HG02678 (cell line): ENCODE results near the gene TRAF3IP3.
"Not testable (repeated sequence)": the region's sequence is repeated elsewhere in the genome, so short reads cannot be mapped to it uniquely, and the experiment has no call there.

Source experiments
- ATAC-seq: cut with Tn5 transposase; IDR thresholded peaks from one replicate; pipeline ENCODE4 v1.9.1; 2021; ENCODE audit warnings: mild to moderate bottlenecking, moderate library complexity; ENCODE audit not compliant: unreplicated experiment

TRAF3IP3 gene

DNA sequence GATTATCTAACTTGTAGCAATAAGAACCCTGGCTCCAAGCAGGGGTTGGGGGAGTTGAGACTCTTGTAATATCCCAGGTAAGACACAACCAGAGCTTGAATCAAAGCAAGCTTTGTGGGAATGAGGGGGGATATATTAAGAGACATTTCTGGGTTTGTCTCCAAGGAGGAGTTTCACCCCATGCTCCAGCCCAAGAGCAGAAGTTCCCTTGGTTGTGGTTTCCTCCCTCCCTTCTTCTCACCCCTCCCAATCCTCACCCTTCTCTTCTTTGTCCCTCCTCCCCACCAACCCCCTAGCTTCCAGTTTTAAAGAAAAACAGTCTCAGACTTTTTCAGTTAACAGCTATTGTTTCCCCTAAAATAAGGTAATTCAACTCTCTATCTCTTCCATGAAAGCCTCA, 11.9 kb downstream of the TRAF3IP3 start:
- ATAC-seq: no peak

DNA sequence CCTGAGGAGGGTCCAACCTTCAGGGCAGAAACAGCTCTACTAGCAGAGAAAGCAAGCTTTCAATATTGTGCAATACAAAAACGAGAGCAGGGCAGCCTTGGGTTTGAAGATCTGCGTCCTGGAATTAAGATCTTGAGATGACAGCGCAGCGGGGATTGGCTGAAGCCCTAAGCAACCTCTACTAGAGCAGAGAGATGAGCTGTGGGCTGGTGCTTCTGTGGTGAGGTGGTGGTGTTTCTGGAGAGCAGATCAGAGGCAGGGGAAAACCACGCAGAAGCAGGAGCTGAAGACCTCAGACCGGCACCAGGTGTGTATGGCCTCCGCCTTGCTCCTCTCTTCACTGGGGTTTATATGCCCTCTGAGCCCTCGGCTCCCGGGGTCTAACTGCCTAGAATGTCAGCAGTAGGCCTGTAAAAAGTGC, 12.5 kb downstream of the TRAF3IP3 start:
- ATAC-seq: peak; percentile 85

DNA sequence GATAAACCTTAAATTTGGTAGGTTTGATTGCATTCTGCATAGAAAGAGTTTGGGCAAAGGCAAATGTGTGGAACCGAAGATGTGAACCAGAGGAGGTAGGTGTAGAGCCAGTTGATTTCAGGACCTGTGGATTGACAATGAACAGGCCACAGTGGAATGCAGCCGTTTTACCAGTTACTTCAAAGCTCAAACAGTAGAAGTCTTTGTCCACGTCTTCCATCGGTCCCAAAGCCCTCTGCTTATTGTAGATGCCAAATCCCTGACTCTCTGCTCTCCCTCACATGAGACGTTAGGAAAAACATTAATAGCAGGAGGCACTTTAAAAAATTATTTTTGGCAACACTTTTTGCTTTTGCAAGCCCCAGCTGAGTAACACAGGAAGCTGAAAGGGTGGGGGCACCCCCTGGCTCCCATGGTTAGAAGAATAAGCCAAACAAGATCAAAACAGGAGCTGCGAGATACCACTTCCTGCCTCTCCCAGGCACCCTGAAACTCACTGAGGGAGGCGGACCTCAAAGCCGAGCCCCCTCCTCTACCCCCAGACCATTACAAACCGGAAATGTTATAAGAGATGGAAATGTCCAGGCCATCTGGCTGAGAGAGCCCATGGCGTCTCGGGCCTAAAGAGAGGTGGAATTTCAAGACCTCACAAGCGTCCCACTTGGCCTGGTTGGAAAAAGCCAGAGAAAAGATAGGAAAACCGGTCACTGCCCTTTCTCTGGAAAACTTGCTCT, 13.5 kb downstream of the TRAF3IP3 start:
- peak; percentile 69 for ATAC-seq

DNA sequence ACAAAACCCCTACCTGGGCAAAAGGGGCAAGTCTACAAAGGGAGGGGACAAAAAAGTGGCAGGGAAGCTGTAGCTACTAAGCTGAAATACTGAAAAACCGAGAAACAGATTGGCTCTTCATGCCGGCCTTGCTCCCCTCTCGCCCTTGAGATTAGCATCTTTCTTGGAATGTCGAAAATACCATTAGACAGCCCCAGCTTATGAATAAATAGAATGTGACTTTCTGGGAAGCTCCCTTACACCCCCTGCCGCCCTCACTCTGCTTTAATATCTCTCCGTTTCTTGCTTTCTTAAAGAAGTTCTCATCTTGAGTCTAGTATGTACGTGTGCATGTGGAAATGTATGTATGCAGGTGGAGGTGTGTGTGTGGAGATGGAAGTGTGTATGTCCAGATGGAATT, 14.1 kb downstream of the TRAF3IP3 start:
- ATAC-seq: no peak

DNA sequence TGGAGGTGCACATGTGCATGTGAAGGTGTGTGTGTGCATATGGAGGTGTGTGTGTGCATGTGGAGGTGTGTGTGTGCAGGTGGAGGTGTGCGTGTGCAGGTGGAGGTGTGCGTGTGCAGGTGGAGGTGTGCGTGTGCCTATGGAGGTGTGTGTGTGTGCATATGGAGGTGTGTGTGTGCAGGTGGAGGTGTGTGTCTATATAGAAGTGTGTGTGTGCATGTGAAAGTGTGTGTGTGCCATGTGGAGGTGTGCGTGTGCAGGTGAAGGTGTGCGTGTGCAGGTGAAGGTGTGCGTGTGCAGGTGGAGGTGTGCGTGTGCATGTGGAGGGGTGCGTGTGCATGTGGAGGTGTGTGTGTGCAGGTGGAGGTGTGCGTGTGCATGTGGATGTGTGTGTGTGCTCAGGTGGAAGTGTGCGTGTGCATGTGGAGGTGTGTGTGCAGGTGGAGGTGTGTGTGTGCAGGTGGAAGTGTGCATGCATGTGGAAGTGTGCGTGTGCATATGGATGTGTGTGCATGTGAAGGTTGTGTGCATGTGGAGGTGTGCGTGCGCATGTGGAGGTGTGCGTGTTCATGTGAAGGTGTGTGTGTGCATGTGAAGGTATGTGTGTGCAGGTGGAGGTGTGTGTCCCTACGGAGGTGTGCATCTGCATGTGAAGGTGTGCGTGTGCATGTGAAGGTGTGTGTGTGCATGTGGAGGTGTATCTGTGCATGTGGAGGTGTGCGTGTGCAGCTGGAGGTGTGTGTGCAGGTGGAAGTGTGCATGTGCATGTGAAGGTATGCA, 15.0 kb downstream of the TRAF3IP3 start:
- ATAC-seq: no peak

DNA sequence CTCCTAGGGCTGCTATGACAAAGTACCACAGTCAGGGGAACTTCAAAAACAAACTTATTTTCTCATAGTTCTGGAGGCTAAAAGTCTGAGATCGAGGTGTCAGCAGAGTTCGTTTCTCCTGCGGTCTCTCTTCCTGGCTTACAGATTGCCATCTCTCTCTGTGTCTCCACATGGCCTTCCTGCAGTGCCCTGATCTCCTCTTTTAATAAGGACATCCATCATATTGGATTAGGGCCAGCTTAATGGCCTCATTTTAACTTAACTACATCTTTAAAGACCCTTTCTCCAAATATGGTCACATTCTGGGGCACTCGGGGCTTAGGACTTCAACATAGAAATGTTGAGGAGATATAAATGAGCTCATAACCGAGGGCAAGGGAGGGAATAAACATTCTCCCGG, 16.3 kb downstream of the TRAF3IP3 start:
- ATAC-seq: no peak

DNA sequence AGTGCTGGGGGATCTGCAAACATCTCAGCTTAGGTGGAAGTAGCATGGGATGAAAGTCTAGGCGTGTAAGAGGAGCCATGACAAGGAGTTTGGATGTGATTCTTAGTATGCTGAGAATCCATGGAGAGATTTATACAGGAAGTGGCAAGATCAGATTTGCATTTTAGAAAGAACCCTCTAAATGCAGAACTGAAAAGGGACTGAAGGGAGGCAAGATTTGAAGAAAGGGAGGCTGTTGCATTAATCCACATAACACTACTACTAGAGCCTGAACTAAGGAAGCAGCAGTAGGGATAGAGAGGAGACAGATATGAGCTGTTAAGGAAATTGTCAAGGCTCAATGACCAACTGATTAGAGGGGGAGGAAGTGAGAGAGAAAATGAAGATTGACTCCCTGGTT, 18.7 kb downstream of the TRAF3IP3 start:
- ATAC-seq: no peak

DNA sequence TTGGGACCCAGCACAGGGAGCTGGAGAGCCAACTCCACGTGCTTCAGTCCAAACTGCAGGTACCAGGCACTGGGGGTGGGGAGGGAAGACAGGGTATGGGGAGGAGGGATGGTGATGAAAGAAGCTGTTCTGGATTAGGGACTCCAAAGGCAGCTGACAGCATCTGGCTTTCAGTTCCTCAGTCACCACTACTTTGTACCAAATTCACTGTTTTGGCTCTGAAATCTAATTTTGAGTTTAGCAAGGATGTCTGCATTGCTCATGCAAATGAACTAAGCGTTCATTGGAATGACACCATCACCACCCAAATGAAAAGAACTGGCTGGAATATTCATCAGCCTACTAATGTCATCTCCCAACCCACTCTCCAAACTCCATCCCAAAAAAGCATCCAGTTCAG, 19.8 kb downstream of the TRAF3IP3 start:
- ATAC-seq: no peak

DNA sequence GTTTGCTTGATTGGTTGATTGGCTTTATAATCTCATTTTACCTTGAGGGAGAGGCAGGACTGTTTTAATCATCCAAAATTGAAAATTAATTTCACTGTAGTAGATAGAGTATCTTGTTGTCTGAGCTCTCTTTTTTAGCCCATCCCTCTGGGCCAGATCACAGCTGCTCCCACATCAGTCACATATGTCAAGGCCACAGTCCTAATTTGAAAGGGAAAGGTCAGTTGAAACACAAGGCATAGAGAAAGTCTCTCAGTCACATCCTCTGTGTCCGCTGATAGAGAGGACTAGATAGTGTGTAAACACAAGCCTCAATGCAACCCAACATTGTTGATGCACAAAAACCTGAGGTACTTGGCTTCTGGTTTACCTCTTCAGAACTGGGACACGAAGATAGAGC, 21.7 kb downstream of the TRAF3IP3 start:
- ATAC-seq: no peak

DNA sequence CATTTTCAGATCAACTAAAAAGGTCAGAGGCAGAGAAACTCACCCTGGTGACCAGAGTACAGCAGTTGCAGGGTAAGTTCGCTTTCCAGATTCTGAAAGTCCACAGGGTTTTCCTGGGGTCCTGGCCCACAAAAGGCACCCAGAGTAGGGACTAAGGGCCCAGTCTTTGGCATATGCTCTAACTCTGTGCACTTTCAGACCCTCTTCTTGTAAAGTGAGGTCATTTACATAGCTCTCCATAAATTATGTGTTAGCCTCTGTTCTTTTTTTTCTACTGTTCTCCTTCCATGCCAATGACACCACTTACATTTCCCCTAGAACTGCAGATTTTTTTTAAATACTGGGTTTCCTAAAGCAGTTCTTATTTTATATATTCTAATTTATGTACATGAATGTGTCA, 22.2 kb downstream of the TRAF3IP3 start:
- ATAC-seq: no peak

DNA sequence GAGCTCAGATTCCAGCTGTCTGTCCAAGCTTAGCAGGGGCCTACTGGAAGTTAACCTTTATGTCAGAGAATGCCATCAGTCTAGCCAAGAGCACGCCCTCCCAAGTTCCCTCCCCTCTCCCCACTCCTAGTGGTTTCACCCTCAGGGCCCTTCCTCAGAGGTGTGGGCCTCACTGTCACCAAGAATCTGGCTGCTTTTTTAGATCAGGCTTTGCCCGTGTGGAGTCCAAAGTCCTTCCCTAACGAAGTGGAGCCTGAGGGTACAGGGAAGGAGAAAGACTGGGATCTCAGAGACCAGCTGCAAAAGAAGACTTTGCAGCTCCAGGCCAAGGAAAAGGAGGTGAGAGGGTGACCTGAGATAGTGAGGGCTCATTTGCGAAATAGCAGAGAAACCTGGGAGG, 24.4 kb downstream of the TRAF3IP3 start:
- ATAC-seq: no peak

DNA sequence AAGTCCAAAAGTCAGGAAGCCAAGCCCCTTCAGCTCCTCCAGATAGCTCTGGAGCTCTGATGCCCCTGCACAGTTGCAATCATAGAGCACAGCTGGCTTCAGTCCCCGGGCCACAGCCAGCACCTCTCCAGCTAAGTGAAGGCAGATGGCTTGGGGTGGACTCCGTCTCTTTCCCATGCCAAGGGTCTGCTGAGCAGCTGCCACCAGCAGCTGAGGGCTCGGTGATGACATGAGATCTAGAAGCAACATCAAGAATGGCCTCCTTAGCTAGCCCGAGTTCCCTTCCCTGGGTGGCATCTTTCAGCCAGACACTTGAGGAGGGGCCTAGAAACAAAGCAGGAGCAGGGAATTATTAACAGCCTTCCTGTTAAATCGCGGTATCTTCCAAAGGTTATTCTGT, 27.5 kb downstream of the TRAF3IP3 start:
- ATAC-seq: no peak

DNA sequence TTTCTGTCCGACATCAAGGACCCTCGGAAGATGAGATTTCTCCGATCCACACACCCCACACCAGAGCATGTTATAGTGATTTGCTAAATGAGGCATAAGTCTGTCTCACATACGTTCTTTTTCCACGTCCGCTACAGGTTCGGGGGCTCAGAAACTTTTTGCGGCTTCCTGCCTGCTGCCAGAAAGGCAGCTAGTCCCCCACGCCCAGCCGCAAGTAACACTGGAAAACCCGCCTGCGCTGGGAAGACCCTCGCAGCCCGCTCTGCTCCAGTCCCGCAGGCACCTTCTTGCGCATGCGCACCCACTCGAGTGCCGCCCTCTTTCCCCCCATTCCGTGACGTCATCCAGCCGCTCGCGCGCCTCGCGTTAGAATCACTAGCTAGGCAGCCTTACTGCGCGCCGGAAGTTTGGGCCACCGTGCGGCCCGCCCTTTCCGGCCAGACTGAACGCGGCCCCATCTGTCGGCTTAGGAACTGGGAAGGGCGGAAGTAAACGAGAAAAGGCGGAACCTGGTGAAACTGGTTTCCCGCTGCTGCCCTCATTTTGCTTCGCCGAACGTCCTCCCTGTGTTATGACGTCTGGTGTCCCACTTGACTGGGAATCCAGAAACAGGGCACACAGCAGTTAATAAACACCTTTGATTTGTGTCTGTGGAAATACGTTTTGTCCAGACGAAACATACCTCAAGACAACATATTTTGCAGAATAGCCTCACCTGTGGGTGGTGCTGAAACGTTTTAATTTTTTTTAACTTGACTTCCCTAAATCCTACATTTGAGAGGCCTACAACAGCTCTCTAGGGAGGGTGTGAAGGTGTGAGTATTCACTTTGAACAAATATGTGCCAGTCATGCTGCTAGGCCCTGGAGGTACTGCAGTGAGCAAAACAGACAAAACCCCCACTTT, 28.7 kb downstream of the TRAF3IP3 start, which contains the start of gene C1orf74:
C1orf74 (minus strand) TSS at position 295 of the 905 bp plus-strand sequence. CDS start 925 bp downstream, outside the sequence.
- ATAC-seq: peak; percentile 99

DNA sequence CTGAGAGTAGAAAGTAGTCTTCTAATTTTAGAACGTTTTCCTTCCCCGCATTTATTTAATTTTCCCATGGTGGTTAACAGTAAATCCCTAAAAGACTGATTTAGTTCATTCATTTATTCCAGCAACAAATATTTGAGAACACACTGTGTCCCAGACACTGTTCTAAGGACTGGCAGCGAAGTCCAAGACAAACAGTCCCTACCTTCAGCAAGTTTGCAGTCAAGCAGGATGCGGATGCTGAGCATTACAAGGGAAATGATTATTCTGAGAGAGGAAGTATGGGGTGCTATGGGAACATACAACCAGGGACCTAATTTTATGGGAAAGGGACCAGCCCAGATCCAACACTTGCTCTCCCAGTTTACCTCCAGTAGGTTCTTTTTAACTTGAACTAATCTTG, 29.7 kb downstream of the TRAF3IP3 start:
- ATAC-seq: no peak

DNA sequence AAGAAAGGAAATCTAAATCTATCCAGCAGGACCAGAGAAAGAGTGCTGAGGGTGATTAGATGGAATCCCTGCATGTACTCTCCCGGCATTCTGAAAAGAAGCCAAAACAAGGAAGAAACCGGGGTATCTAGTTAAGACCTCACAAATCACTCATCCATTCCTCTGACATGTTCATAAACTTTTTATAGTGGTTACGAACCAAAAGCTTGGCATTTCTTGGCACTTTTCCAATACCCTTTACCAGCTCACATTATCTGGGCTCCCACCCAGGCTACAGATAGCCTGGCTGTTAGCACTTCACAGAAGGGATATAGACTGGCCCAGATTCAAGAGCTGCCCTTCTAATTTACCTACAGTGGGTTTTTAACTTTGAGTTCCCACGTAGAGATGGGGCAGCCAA, 30.3 kb downstream of the TRAF3IP3 start:
- ATAC-seq: no peak

DNA sequence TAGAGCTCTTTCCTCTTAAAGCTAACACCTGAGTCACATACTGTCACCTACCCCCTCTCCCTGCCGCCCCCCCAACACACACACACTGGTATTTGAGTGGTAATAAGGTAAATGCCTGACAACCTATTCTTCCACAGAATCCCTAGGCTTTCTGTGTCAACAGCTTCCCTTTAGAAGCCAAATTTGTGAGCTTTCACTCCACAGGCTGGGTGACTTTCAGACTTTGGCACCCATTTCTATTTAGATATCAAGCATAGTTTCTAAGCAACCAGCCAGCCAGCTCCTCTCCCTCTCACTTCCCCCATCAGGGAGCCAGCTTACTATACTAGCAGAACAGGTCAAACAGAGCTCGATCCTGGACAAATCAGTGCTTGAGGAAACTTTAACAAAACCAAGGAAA, 31.7 kb downstream of the TRAF3IP3 start:
- ATAC-seq: no peak

DNA sequence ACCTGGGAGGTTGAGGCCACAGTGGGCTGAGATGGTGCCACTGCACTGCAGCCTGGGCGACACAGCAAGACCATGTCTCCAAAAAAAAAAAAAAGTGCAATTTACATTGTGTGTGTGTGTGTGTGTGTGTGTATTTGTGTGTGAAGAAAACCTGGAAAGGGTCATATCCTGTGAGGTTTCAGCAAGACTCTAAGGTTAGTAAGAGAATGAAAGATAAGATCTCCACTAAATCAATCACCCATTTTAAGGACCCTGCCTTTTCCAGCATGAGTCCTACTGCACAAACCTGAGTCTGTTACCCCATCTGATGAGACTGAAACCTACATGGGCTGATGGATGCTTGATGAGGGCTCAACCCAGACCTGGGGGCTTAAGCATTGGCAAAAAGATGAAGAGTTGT, 33.4 kb downstream of the TRAF3IP3 start:
- ATAC-seq: no peak

DNA sequence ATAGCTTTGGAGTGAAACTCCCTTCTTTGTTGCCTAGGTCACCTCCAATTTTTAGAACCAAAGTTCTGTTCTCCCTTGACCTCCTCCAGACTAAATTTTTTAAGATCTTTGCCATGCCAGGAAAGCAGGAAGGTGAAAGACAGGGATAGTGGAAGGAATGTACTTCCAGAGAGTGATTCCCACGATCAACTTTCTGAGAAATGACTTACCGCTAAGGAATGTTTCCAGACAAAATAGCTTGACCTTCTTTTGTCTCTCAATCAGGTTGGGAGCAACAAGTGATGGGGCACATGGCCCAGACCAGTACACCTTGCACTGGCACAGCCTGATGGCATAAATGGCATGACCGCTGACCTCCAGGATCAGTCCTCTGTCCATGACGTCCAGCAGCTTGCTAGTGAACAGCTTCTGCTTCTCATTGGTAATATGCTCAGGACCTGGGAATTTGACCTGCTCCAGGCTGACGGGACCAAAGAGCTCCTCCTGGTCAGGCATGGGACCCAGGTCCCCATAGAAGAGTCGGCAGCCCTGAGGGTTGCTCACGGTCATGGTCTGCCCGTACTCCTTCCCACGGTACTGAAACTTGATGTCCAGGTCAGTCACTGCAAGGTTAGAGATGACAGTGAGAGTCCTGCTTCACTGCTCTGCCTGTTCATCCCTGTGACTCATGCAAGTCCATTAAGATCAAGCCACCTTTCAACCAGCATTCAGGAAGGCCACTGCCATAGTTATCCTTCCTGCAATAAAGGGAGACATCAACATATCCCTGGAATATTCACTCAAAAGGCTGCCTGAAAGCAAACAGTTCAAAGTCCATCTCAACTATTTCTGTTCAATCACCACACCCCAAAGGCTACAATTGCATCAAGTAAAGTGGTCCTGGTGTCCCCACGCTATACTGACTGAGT, 34.7 kb downstream of the TRAF3IP3 start:
- ATAC-seq: no peak

DNA sequence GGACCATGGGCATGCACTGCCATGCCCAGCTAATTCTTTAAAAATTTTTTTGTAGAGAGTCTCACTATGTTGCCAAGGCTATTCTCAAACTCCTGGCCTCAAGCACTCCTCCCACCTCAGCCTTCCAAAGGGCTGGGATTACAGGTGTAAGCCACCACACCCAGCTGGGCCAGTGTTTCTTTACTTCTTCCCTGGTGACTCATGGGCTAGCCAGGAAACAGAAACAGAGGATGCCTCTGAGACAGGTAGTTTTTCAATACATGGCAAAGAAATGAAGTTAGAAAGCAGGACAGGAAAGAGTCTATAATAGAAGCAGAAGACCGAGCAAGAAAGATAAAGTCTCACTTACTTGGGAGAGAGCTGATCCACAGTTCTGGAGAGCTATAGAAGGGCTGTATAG, 36.1 kb downstream of the TRAF3IP3 start:
- no peak for ATAC-seq

DNA sequence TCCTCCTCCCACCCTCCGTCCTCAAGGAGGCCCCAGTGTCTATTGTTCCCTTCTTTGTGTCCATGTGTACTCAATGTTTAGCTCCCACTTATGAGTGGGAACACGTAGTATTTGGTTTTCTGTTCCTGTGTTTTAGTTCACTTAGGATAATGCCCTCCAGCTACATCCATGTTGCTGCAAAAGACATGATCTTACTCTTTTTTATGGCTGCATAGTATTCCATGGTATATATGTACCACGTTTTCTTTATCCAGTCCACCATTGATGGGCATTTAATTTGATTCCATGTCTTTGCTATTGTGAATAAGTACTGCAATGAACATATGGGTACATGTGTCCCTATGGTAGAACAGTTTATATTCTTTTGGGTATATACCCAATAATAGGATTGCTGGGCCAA, 37.9 kb downstream of the TRAF3IP3 start:
- ATAC-seq: not testable (repeated sequence)
